ENCODE data around the gene ZFHX3. TPM values are rescaled to one million over a fixed set of nuclear protein-coding genes. Genes with fewer than 3 reads are reported as not detected.

Gene ZFHX3
- total RNA-seq, 1 experiment from 2014 or later = 3.2 TPM

GRCh38 chr16:72974142-72974769 lies 73.7 kb downstream of the ZFHX3 start:
- DNase-seq (ENCODE audit: low read depth) = no peak

- DNase-seq (ENCODE audit: low read depth) = no peak
These were observed 74.9 kb downstream of the ZFHX3 start for GRCh38 chr16:72972878-72973571.

- DNase-seq (ENCODE audit: low read depth) = no peak
These were observed 76.6 kb downstream of the ZFHX3 start for GRCh38 chr16:72971370-72971769.

- DNase-seq (ENCODE audit: low read depth) = no peak
These were observed 77.3 kb downstream of the ZFHX3 start for GRCh38 chr16:72970656-72971055.

- no peak for DNase-seq (ENCODE audit: low read depth)
These were observed 78.1 kb downstream of the ZFHX3 start for GRCh38 chr16:72969812-72970211.

GRCh38 chr16:72969146-72969545 lies 78.8 kb downstream of the ZFHX3 start:
- DNase-seq (ENCODE audit: low read depth) = no peak

- no peak for DNase-seq (ENCODE audit: low read depth)
These were observed 80.0 kb downstream of the ZFHX3 start for GRCh38 chr16:72967941-72968340.

GRCh38 chr16:72963533-72964315 lies 84.2 kb downstream of the ZFHX3 start:
- DNase-seq (ENCODE audit: low read depth) = no peak

GRCh38 chr16:72962347-72962746 lies 85.6 kb downstream of the ZFHX3 start:
- DNase-seq (ENCODE audit: low read depth) = no peak

GRCh38 chr16:72961863-72962262 lies 86.1 kb downstream of the ZFHX3 start:
- no peak for DNase-seq (ENCODE audit: low read depth)

- DNase-seq (ENCODE audit: low read depth) = no peak
These were observed 86.7 kb downstream of the ZFHX3 start for GRCh38 chr16:72961115-72961832.

- DNase-seq (ENCODE audit: low read depth) = no peak
These were observed 87.8 kb downstream of the ZFHX3 start for GRCh38 chr16:72960101-72960500.

- no peak for DNase-seq (ENCODE audit: low read depth)
These were observed 88.5 kb downstream of the ZFHX3 start for GRCh38 chr16:72959301-72959996.

GRCh38 chr16:72958522-72959076 lies 89.3 kb downstream of the ZFHX3 start:
- no peak for DNase-seq (ENCODE audit: low read depth)

- no peak for DNase-seq (ENCODE audit: low read depth)
These were observed 90.3 kb downstream of the ZFHX3 start for GRCh38 chr16:72957303-72958277.

- no peak for DNase-seq (ENCODE audit: low read depth)
These were observed 91.5 kb downstream of the ZFHX3 start for GRCh38 chr16:72956124-72957064.

GRCh38 chr16:72952811-72953271 lies 95.1 kb downstream of the ZFHX3 start:
- peak; percentile 59 for DNase-seq (ENCODE audit: low read depth)

GRCh38 chr16:72952404-72952803 lies 95.5 kb downstream of the ZFHX3 start:
- no peak for DNase-seq (ENCODE audit: low read depth)

GRCh38 chr16:72951916-72952315 lies 96.0 kb downstream of the ZFHX3 start:
- DNase-seq (ENCODE audit: low read depth) = no peak
